Esophagus mucosa (tissue), 1 donor: ENCODE measurements around the gene RMP24.
"Not testable (repeated sequence)": the region's sequence is repeated elsewhere in the genome, so short reads cannot be mapped to it uniquely, and the experiment has no call there.

Experiments used
- ATAC-seq: fragments of 200-7000 bp; cut with Tn5 transposase; one replicate; pipeline ENCODE4 v1.9.1; 2020
- donor health status: DM: yes; HTN: yes; CAD: no.

The RMP24 gene

GRCh38 chr18:35968278-35968880 is 4.1 kb upstream of the RMP24 start:
- no peak for ATAC-seq

- ATAC-seq = no peak
Observed at GRCh38 chr18:35969676-35970075, 2.8 kb upstream of the RMP24 start.

- peak; percentile 5 for ATAC-seq
Observed at GRCh38 chr18:35971661-35972196, 750 bp upstream of the RMP24 start.

GRCh38 chr18:35973650-35974049 is 1.2 kb downstream of the RMP24 start:
- ATAC-seq = no peak

GRCh38 chr18:35974181-35974580 is 1.7 kb downstream of the RMP24 start:
- no peak for ATAC-seq

GRCh38 chr18:35979112-35979511 is 6.6 kb downstream of the RMP24 start:
- no peak for ATAC-seq

GRCh38 chr18:35982409-35983114 is 10.1 kb downstream of the RMP24 start:
- no peak for ATAC-seq

GRCh38 chr18:35983147-35983546 is 10.7 kb downstream of the RMP24 start:
- ATAC-seq = peak; percentile 27

GRCh38 chr18:35983818-35984217 is 11.3 kb downstream of the RMP24 start:
- no peak for ATAC-seq

GRCh38 chr18:35991696-35992095 is 19.2 kb downstream of the RMP24 start:
- no peak for ATAC-seq

- ATAC-seq = no peak
Observed at GRCh38 chr18:35993013-35993412, 20.5 kb downstream of the RMP24 start.

- ATAC-seq = no peak
Observed at GRCh38 chr18:35998967-35999366, 26.5 kb downstream of the RMP24 start.

GRCh38 chr18:35999925-36000324 is 27.4 kb downstream of the RMP24 start:
- no peak for ATAC-seq

- ATAC-seq = no peak
Observed at GRCh38 chr18:36006997-36007396, 34.5 kb downstream of the RMP24 start.

- ATAC-seq = no peak
Observed at GRCh38 chr18:36009214-36009613, 36.7 kb downstream of the RMP24 start.

GRCh38 chr18:36012891-36013290 is 40.4 kb downstream of the RMP24 start:
- ATAC-seq = no peak

GRCh38 chr18:36015629-36016028 is 43.1 kb downstream of the RMP24 start:
- no peak for ATAC-seq

- no peak for ATAC-seq
Observed at GRCh38 chr18:36017232-36017631, 44.8 kb downstream of the RMP24 start.

- no peak for ATAC-seq
Observed at GRCh38 chr18:36020174-36020711, 47.8 kb downstream of the RMP24 start.

- no peak for ATAC-seq
Observed at GRCh38 chr18:36023336-36023735, 50.9 kb downstream of the RMP24 start.

- ATAC-seq = not testable (repeated sequence)
Observed at GRCh38 chr18:36024241-36024640, 51.8 kb downstream of the RMP24 start.

- no peak for ATAC-seq
Observed at GRCh38 chr18:36025025-36025424, 52.5 kb downstream of the RMP24 start.

- ATAC-seq = no peak
Observed at GRCh38 chr18:36028859-36029258, 56.4 kb downstream of the RMP24 start.
